Activated T-helper 17 cell treated with anti-CD3 and anti-CD28 coated beads, Interleukin-2, amount 50 U/mL, for 72 hours (primary cell): ENCODE measurements around the gene CYREN. TPM values are rescaled to one million over a fixed set of nuclear protein-coding genes. Genes with fewer than 3 reads are reported as not detected.

Source experiments
- ATAC-seq: fragments of 150-1000 bp; cut with Tn5 transposase; replicated peaks from 2 replicates; pipeline ENCODE4 v1.10.0; 2021; ENCODE audit warnings: mild to moderate bottlenecking, moderate library complexity
- H3K27ac Mint-ChIP-seq: one replicate; pipeline ENCODE4 v1.8.0; 2022; ENCODE audit warnings: mixed read lengths
- H3K27me3 Mint-ChIP-seq: one replicate; pipeline ENCODE4 v1.8.0; 2022; ENCODE audit warnings: mixed read lengths
- H3K36me3 Mint-ChIP-seq: one replicate; pipeline ENCODE4 v1.8.0; 2022; ENCODE audit warnings: low read depth, mild to moderate bottlenecking, mixed read lengths
- H3K4me1 Mint-ChIP-seq: one replicate; pipeline ENCODE4 v1.8.0; 2022; ENCODE audit warnings: mixed read lengths
- H3K4me3 Mint-ChIP-seq: one replicate; pipeline ENCODE4 v1.8.0; 2022; ENCODE audit warnings: mild to moderate bottlenecking, mixed read lengths
- H3K9me3 Mint-ChIP-seq: one replicate; pipeline ENCODE4 v1.8.0; 2022; ENCODE audit warnings: mixed read lengths
- total RNA-seq, 2 donors: library from RNA; stranded (reverse); gene quantifications; one replicate each; pipeline ENCODE4 v1.2.3, GENCODE V29; 2022

The CYREN gene
- total RNA-seq, 2 donors from 2014 or later, result 26.9 to 30.5 TPM

DNA sequence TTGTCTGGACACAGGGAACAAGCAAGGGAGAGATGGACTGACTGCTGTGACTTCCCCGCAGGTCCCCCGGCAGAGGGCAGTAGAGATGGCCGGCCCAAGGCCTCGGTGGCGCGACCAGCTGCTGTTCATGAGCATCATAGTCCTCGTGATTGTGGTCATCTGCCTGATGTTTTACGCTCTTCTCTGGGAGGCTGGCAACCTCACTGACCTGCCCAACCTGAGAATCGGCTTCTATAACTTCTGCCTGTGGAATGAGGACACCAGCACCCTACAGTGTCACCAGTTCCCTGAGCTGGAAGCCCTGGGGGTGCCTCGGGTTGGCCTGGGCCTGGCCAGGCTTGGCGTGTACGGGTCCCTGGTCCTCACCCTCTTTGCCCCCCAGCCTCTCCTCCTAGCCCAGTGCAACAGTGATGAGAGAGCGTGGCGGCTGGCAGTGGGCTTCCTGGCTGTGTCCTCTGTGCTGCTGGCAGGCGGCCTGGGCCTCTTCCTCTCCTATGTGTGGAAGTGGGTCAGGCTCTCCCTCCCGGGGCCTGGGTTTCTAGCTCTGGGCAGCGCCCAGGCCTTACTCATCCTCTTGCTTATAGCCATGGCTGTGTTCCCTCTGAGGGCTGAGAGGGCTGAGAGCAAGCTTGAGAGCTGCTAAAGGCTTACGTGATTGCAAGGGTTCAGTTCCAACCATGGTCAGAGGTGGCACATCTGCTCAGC, 6.0 kb downstream of the CYREN start:
- Mint-ChIP-seq H3K36me3 (peaks cover 91% of the 10 kb centered on the region), H3K4me1 (peaks cover 16% of the 10 kb centered on the region), H3K4me3 (no peak overlapping the region), H3K27me3 (no peaks in the 10 kb centered on the region), H3K9me3 (peaks cover 5% of the 10 kb centered on the region), H3K27ac (peak overlapping the region; percentile 54)
- ATAC-seq, result no peak

- Mint-ChIP-seq H3K27me3 (no peaks in the 10 kb centered on the region), H3K4me3 (no peak overlapping the region), H3K27ac (peak overlapping the region; percentile 91), H3K9me3 (peaks cover 5% of the 10 kb centered on the region), H3K4me1 (peaks cover 25% of the 10 kb centered on the region), H3K36me3 (peaks cover 78% of the 10 kb centered on the region)
- ATAC-seq, result no peak
Measured at GRCh38 chr7:135162382-135163001, 8.0 kb downstream of the CYREN start.

DNA sequence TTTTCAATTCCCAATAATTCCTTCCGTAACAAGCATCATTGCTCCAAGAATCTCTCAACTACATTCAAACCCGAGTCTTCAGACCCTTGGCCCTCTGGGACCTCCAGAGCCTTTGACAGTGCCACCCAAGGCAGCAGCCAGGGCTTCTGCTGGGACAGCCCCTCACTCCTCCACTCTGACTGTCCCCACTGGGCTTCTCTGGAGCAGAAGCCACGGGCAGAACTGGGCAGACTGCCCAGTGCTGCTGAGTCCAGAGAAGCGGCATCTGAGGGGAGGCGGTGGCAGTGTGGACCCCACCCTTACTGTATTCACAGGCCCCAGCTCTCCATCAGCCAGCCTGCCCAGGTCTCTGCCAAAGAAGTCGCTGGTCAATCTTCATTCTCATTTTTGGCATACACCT, 8.8 kb downstream of the CYREN start:
- Mint-ChIP-seq H3K4me3 (no peak overlapping the region), H3K27ac (peak overlapping the region; percentile 91), H3K4me1 (peaks cover 25% of the 10 kb centered on the region), H3K27me3 (no peaks in the 10 kb centered on the region), H3K36me3 (peaks cover 77% of the 10 kb centered on the region), H3K9me3 (peaks cover 10% of the 10 kb centered on the region)
- no peak for ATAC-seq

GRCh38 chr7:135160858-135161653, 9.5 kb downstream of the CYREN start:
- Mint-ChIP-seq H3K27ac (peak overlapping the region; percentile 91), H3K27me3 (no peaks in the 10 kb centered on the region), H3K9me3 (peaks cover 16% of the 10 kb centered on the region), H3K4me3 (peak overlapping the region; percentile 67), H3K4me1 (peaks cover 25% of the 10 kb centered on the region), H3K36me3 (peaks cover 77% of the 10 kb centered on the region)
- ATAC-seq, result no peak

- H3K4me1 Mint-ChIP-seq, result peaks cover 25% of the 10 kb centered on the region
- H3K9me3 Mint-ChIP-seq, result peaks cover 17% of the 10 kb centered on the region
- peak; percentile 73 for ATAC-seq
- no peaks in the 10 kb centered on the region for H3K27me3 Mint-ChIP-seq
- H3K36me3 Mint-ChIP-seq, result peaks cover 73% of the 10 kb centered on the region
- H3K27ac Mint-ChIP-seq, result peak overlapping the region; percentile 91
- H3K4me3 Mint-ChIP-seq, result peak overlapping the region; percentile 67
Measured at GRCh38 chr7:135160098-135160857, 10.2 kb downstream of the CYREN start.

GRCh38 chr7:135159359-135160085, 11.0 kb downstream of the CYREN start:
- no peaks in the 10 kb centered on the region for H3K27me3 Mint-ChIP-seq
- H3K36me3 Mint-ChIP-seq, result peaks cover 71% of the 10 kb centered on the region
- peak overlapping the region; percentile 91 for H3K27ac Mint-ChIP-seq
- ATAC-seq, result peak; percentile 62
- peaks cover 30% of the 10 kb centered on the region for H3K4me1 Mint-ChIP-seq
- H3K4me3 Mint-ChIP-seq, result peak overlapping the region; percentile 67
- H3K9me3 Mint-ChIP-seq, result peaks cover 17% of the 10 kb centered on the region

DNA sequence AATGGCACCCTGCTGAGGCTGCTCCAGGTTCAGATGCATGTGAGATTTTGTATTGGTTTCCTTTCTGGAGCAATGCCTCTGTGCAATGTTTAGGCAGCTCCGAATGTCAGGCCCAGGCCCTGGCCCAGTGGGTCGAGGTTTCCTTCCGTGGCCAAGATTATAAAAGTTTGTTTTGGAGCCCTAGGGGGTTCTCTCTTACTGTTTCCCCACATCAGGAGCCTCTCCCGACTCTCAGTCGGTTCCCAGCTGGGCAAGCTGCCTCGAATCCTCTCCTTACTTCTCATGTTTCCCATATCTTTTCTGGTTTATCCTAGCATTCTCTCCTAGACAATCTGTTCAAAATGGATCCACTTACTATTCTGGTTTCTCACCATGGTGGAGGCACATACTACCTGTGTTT, 11.6 kb downstream of the CYREN start:
- Mint-ChIP-seq H3K27ac (peak overlapping the region; percentile 91), H3K27me3 (no peaks in the 10 kb centered on the region), H3K36me3 (peaks cover 71% of the 10 kb centered on the region), H3K4me3 (no peak overlapping the region), H3K4me1 (peaks cover 32% of the 10 kb centered on the region), H3K9me3 (peaks cover 17% of the 10 kb centered on the region)
- ATAC-seq, result no peak

GRCh38 chr7:135158141-135158655, 12.3 kb downstream of the CYREN start:
- Mint-ChIP-seq H3K27me3 (no peaks in the 10 kb centered on the region), H3K4me1 (peaks cover 33% of the 10 kb centered on the region), H3K9me3 (peaks cover 17% of the 10 kb centered on the region), H3K4me3 (no peak overlapping the region), H3K36me3 (peaks cover 77% of the 10 kb centered on the region), H3K27ac (peak overlapping the region; percentile 91)
- ATAC-seq, result no peak

DNA sequence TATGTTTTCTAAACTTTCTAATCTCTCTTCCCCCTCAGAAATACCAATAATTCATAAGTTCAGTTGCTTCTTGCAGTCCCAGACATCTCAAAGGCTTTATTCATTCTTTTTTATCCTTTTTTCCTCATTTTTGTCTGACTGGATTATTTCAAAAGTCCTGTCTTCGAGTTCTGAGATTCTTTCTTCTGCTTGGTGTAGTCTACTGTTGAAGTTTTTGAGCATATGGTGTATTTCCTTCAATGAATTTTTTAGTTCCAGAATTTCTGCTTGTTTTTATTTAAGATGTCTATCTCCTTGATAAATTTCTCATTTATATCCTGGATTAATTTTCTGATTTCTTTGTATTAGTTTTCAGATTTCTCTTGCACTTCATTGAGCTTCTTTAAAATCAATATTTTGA, 14.2 kb downstream of the CYREN start:
- Mint-ChIP-seq H3K36me3 (peaks cover 76% of the 10 kb centered on the region), H3K27me3 (no peaks in the 10 kb centered on the region), H3K4me1 (peaks cover 33% of the 10 kb centered on the region), H3K9me3 (peaks cover 17% of the 10 kb centered on the region), H3K4me3 (no peak overlapping the region), H3K27ac (no peak overlapping the region)
- ATAC-seq, result no peak

GRCh38 chr7:135154734-135155133, 15.8 kb downstream of the CYREN start:
- no peak overlapping the region for H3K4me3 Mint-ChIP-seq
- H3K9me3 Mint-ChIP-seq, result peaks cover 13% of the 10 kb centered on the region
- H3K27ac Mint-ChIP-seq, result no peak overlapping the region
- no peaks in the 10 kb centered on the region for H3K27me3 Mint-ChIP-seq
- peaks cover 28% of the 10 kb centered on the region for H3K4me1 Mint-ChIP-seq
- peaks cover 65% of the 10 kb centered on the region for H3K36me3 Mint-ChIP-seq
- no peak for ATAC-seq

DNA sequence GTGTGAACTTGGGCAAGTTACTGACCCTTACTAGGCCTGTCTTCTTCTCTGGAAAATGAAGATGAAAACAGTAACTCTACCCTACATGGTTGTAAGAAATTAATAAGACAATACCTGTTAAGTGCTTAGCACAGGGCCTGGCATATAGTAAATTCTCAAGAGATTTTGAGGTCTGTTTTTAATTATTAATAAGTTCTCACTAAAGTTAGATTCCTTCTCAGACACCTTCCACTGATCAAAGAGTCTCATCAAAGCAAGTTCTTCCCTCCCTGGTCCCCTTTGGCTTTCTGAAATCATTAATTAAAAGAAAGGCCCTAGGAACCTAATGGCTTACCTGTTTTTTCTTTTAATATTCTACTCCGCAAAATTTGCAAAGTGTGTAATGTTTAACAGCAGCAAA, 18.1 kb downstream of the CYREN start:
- peaks cover 55% of the 10 kb centered on the region for H3K36me3 Mint-ChIP-seq
- H3K9me3 Mint-ChIP-seq, result peaks cover 13% of the 10 kb centered on the region
- H3K4me1 Mint-ChIP-seq, result peaks cover 23% of the 10 kb centered on the region
- H3K27me3 Mint-ChIP-seq, result no peaks in the 10 kb centered on the region
- no peak overlapping the region for H3K27ac Mint-ChIP-seq
- H3K4me3 Mint-ChIP-seq, result no peak overlapping the region
- no peak for ATAC-seq

- peaks cover 24% of the 10 kb centered on the region for H3K4me1 Mint-ChIP-seq
- ATAC-seq, result no peak
Measured at GRCh38 chr7:135151533-135151932, 19.0 kb downstream of the CYREN start.

GRCh38 chr7:135151132-135151531, 19.4 kb downstream of the CYREN start:
- Mint-ChIP-seq H3K4me3 (peak overlapping the region; percentile 94), H3K27ac (peak overlapping the region; percentile 51), H3K36me3 (peaks cover 43% of the 10 kb centered on the region), H3K27me3 (no peaks in the 10 kb centered on the region), H3K4me1 (peaks cover 27% of the 10 kb centered on the region), H3K9me3 (peaks cover 2% of the 10 kb centered on the region)
- ATAC-seq, result no peak

More at GRCh38 chr7:135151533-135151932, 19.0 kb downstream of the CYREN start:
- Mint-ChIP-seq H3K36me3 (peaks cover 47% of the 10 kb centered on the region), H3K27me3 (no peaks in the 10 kb centered on the region), H3K9me3 (peaks cover 6% of the 10 kb centered on the region), H3K27ac (peak overlapping the region; percentile 51), H3K4me3 (peak overlapping the region; percentile 94)
